DMS53 treated with DMSO at 0.1 percent for 48 hours (cell line): ENCODE measurements around the gene TRIM61.

ENCODE experiments used
- DNase-seq: peaks from one replicate; lab custom pipeline; 2025; ENCODE audit not compliant: unreplicated experiment; lab: John Stamatoyannopoulos, UW

Gene TRIM61

DNA sequence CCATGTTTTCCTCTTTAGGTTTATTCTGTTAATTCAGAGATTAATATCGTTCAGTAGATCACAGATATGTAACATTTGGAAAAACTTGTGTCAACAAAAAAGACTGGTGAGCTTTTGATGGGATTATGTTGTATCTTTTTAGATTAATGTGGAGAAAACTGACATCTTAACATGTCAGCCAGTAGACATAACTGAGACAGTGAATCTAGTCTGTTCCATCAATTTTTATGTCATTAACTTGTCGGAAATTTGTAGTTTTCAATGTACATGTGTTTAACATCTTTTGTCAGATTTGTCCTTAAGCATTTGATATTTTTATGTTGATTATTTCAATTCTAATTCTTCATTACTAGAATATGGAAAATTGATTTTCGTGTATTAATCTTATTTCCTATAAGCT lies 58.5 kb downstream of the TRIM61 start:
- no peak for DNase-seq
